Fibroblast of skin of left quadriceps (primary cell): ENCODE results near the gene GALNT5.
A peak's percentile ranks its signal among the peaks of the same experiment; 100 is the strongest.

ENCODE experiments used
- DNase-seq, 2 experiments: peaks; one replicate each; pipeline ENCODE4 v3.0.0-alpha.2; 2013; ENCODE audit warnings: low read depth in 2 of 2

Gene GALNT5

GRCh38 chr2:157287160-157287559, 29.7 kb downstream of the GALNT5 start:
- DNase-seq = no peak

GRCh38 chr2:157290525-157290924, 33.0 kb downstream of the GALNT5 start:
- DNase-seq = no peak

GRCh38 chr2:157291018-157291417, 33.5 kb downstream of the GALNT5 start:
- DNase-seq = no peak

- no peak for DNase-seq
These were observed 35.3 kb downstream of the GALNT5 start for GRCh38 chr2:157292853-157293252.

GRCh38 chr2:157296490-157296889, 39.0 kb downstream of the GALNT5 start:
- DNase-seq = no peak

GRCh38 chr2:157296958-157297357, 39.5 kb downstream of the GALNT5 start:
- DNase-seq = no peak

GRCh38 chr2:157301307-157301706, 43.8 kb downstream of the GALNT5 start:
- DNase-seq = no peak

GRCh38 chr2:157302492-157303099, 45.1 kb downstream of the GALNT5 start:
- peak; percentile 30 to 46 for DNase-seq

GRCh38 chr2:157303612-157304011, 46.1 kb downstream of the GALNT5 start:
- no peak for DNase-seq

GRCh38 chr2:157304811-157305722, 47.6 kb downstream of the GALNT5 start:
- peak; percentile 85 to 86 for DNase-seq

GRCh38 chr2:157305723-157306110, 48.2 kb downstream of the GALNT5 start:
- DNase-seq = no peak

- peak; percentile 41 to 45 for DNase-seq
These were observed 49.5 kb downstream of the GALNT5 start for GRCh38 chr2:157307021-157307420.

GRCh38 chr2:157309878-157310277, 52.4 kb downstream of the GALNT5 start:
- DNase-seq = no peak

- no peak for DNase-seq
These were observed 54.2 kb downstream of the GALNT5 start for GRCh38 chr2:157311706-157312105.

- peak in 1 of 2 experiments; percentile 27 for DNase-seq
These were observed 55.5 kb downstream of the GALNT5 start for GRCh38 chr2:157312866-157313486.

GRCh38 chr2:157315901-157316300, 58.4 kb downstream of the GALNT5 start:
- DNase-seq = no peak

- no peak for DNase-seq
These were observed 61.4 kb downstream of the GALNT5 start for GRCh38 chr2:157318884-157319283.

- DNase-seq = no peak
These were observed 62.3 kb downstream of the GALNT5 start for GRCh38 chr2:157319795-157320194.

GRCh38 chr2:157320409-157320808, 62.9 kb downstream of the GALNT5 start:
- DNase-seq = no peak

- DNase-seq = no peak
These were observed 64.0 kb downstream of the GALNT5 start for GRCh38 chr2:157321466-157321865.

GRCh38 chr2:157322432-157322831, 64.9 kb downstream of the GALNT5 start:
- no peak for DNase-seq

- DNase-seq = no peak
These were observed 66.9 kb downstream of the GALNT5 start for GRCh38 chr2:157324331-157324843.
